ENCODE results near the gene EPC1.
"Not testable (repeated sequence)": the region's sequence is repeated elsewhere in the genome, so short reads cannot be mapped to it uniquely, and the experiment has no call there.

The EPC1 gene

DNA sequence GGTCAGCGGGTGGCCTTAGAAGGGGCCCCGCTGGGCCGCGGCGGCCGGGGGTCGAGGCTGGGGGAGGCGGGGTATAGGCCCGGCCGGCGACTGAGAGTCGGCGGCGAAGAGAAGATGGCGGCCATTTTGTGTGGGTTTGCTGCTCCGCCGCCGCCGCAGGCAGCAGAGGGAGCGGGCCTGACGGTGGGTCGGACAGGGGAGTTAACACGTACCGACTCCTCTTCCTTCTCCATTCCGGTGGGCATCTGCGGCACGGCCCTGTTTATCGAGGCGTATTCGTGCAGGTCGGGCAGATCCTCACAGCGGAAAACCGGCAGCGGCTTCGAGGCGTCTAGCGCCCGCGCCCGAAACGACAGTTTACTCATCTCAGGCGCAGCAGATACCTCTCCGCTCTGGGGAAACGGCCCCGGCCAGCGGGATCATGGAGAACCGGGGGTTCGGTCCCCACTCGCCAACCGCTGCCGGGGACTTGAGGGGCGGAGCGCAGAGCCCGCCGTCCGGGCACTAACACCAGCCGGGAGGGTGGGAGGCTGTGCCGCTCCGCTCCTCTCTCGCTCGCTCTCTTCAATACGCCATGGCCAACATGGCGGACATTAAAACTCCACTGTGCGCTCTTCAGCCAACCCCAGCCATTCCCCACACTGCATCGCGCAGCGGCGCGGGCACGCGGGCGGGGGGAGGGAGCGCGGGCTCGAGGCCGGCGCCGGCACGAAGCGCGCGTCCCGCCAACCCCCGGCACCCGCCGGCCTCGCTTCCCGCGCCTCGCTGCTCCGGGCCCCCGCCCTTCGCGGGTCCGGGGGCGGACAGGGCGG, at the start of gene EPC1:
Gene EPC1, minus strand, starts transcription at position 608 of the 812 bp plus-strand sequence. Its CDS starts 243 bp downstream, at position 365.
- peak; percentile 93 for DNase-seq

- no peak for DNase-seq
Measured at GRCh38 chr10:32393911-32394310, 47.0 kb upstream of the EPC1 start.

GRCh38 chr10:32392284-32392683, 45.3 kb upstream of the EPC1 start:
- DNase-seq: not testable (repeated sequence)

DNA sequence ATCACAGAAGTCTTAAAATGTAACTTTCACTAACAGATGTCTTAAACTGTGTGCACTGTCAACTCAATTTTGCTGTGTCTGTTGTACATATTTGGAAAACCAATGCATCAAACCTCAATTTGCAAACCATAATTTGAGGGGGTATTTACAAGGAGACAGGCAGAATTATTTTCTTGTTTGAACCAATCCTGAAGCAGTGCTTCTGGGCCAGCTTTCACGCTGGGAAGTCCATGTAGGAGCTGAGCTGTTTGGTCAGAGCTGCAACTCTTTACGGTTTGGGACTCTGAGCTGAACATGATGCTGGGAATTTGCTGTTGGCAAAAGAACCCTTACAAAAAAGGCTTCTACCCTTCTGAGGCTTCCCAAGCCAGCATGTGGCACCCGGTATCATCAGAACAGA, 43.2 kb upstream of the EPC1 start:
- no peak for DNase-seq

DNA sequence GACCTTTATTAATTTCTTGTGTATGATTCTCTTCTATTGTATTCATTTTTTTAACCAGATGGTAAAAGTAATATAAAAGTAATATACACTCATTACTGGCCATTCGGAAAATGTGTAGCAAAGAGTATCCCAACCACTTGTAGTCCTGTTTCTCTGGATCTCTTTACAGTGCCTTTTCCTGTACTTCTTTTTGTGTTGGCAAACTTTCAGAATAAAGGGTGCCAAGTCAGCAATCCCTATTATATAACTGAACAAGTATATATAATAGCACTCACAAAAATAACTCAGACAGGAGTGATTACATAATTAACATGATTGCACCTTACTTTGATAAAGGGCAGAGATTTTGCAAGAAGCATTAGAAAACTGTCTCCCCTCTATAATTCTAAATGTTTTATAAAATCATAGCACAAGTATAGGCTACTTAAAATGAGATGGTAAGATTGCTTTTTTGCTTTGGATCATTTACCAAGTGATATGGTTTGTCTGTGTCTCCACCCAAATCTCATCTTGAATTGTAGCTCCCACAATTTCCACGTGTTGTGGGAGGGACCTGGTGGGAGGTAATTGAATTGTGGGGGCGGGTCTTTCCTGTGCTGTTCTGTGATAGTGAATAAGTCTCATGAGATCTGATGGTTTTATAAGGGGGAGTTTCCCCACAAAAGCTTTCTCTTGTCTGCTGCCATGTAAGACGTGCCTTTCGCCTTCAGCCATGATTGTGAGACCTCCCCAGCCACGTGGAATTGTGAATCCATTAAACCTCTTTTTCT, 41.5 kb upstream of the EPC1 start:
- no peak for DNase-seq

GRCh38 chr10:32386623-32387260, 39.8 kb upstream of the EPC1 start:
- peak; percentile 64 for DNase-seq

DNA sequence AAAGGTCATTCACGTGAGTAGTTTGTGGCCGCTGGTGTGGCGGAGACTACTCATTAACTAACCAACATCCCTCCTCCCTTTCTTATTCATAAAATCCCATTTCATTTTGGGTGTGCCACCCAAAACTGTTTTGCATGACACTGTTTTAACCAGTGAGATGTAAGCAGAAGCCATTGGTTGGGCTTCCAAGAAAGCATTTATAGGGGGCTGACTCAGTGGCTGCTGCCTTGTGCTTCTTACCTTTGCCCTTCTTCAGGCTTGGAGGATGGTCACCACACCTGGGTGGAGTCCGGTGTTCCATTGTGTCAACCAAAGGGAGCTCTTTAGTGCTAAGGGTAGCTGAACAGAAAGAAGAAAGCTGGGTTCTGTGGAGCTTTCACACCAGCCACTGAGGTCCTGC, 37.2 kb upstream of the EPC1 start:
- DNase-seq: no peak

DNA sequence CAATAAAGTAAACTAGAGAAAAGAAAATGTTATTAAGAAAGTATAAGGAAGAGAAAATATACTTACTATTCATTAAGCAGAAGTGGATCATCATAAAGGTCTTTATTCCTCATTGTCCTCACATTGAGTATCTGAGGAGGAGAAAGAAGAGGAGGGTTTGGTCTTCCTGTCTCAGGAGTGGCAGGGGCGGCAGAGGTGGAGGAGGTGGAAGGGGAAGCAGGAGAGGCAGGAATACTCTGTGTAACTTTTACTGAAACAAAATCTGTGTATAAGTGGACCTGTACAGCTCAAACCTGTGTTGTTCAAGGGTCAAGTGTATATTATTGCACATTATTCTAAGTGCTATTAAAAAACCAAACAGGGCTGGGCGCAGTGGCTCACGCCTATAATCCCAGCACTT, 34.2 kb upstream of the EPC1 start:
- DNase-seq: no peak

DNA sequence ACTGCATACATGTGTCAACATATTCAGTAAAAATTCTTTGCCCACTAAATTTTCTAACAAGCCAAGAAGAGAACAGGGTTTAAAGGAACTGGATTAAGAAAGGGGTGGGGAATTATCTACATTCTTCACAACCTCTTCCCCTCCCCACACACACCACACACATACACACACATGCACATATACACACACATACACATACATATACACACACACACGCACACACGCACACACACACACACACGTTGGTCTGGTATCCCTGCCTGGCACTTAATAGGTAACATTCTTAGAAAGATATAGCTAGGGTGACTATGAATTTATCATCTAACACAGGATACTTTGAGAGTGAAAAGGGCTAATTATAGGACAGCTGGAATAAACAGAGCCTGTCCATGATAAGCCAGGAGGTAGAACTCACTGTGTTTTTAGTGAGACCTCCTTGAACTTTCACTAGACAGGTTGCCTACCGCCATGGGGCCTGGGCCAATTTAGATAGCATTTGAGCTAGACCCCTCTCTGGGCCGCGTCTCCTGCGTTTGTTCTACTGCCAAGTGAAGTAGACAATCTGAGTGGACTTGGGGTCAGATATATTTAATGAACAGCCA, 33.1 kb upstream of the EPC1 start:
- peak; percentile 19 for DNase-seq

GRCh38 chr10:32379318-32379949, 32.5 kb upstream of the EPC1 start:
- DNase-seq: peak; percentile 84

GRCh38 chr10:32378363-32379317, 31.7 kb upstream of the EPC1 start:
- peak; percentile 98 for DNase-seq

- DNase-seq: peak; percentile 85
Measured at GRCh38 chr10:32377458-32378259, 30.7 kb upstream of the EPC1 start.

GRCh38 chr10:32376771-32377170, 29.8 kb upstream of the EPC1 start:
- no peak for DNase-seq

GRCh38 chr10:32376097-32376496, 29.1 kb upstream of the EPC1 start:
- DNase-seq: no peak

GRCh38 chr10:32375631-32376030, 28.7 kb upstream of the EPC1 start:
- DNase-seq: no peak

DNA sequence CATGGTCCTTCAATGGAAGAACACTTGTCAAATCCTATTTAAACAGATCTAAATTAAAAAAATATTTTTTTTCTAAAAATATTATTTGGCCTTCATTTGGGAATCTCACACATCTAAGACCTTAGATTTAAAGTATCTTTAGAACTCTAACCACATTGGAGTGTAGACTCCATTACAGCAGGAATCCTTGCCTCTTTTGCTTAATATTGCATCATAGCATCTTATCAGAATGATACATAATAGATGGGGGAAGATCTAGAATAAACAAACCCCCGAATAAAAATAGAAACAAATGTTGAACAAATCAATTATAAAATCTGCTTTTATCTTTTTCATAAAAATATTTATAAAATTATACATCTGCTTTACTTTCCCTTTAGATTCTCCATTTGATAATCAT, 27.6 kb upstream of the EPC1 start:
- no peak for DNase-seq

GRCh38 chr10:32373496-32373895, 26.5 kb upstream of the EPC1 start:
- DNase-seq: no peak

GRCh38 chr10:32373031-32373430, 26.1 kb upstream of the EPC1 start:
- DNase-seq: no peak

DNA sequence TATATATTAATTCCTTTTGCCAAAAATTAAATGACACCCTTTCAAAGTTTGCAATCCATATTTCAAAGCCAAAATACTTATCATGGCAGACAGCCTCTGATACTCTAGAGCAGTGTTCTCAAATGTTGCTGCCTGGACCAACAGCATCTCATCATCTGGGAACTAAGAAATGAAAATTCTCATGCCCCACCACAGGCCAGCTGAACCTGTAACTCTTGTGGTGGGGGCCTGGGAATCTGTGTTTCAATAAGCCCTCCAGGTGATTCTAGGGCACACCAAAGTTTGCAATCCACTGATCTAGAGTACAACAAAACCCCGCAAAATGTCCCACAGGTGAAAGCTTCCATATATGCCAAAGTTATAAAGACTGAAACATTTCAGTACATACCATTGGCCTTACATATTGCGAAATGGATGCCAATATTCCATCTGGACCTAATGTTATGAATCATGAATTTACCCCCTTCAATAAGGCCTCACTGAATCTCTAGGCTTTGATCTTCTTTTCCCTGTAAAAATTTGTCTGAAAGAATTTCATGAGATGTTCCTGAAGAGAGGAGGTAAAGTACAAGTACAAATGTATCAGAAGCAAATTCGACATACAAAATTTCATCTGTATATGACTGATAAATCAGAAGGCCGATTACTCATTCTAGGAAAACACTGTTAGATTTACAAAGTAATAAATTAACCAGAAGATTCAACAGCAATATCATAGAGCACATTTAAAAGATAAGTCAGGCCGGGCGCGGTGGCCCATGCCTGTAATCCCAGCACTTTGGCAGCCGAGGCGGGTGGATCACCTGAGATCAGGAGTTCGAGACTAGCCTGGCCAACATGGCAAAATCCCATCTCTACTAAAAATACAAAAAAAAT, 25.3 kb upstream of the EPC1 start:
- DNase-seq: no peak

GRCh38 chr10:32371101-32371500, 24.1 kb upstream of the EPC1 start:
- no peak for DNase-seq
